Left forelimb (tissue), 1 donor: Measurements from ENCODE around the gene ZMAT3.
"Not testable (repeated sequence)": the region's sequence is repeated elsewhere in the genome, so short reads cannot be mapped to it uniquely, and the experiment has no call there.

Experiments
- DNase-seq: peaks from one replicate; pipeline ENCODE4 v3.0.0-alpha.2; 2018; ENCODE audit warnings: low spot score

Gene ZMAT3

GRCh38 chr3:179068779-179069530, 2.7 kb downstream of the ZMAT3 start:
- no peak for DNase-seq

- no peak for DNase-seq
Measured at GRCh38 chr3:179067839-179068238, 3.8 kb downstream of the ZMAT3 start.

GRCh38 chr3:179067291-179067690, 4.3 kb downstream of the ZMAT3 start:
- DNase-seq, result no peak

- no peak for DNase-seq
Measured at GRCh38 chr3:179063945-179064560, 7.6 kb downstream of the ZMAT3 start.

GRCh38 chr3:179056326-179056725, 15.3 kb downstream of the ZMAT3 start:
- no peak for DNase-seq

- DNase-seq, result not testable (repeated sequence)
Measured at GRCh38 chr3:179054565-179054964, 17.0 kb downstream of the ZMAT3 start.

- DNase-seq, result no peak
Measured at GRCh38 chr3:179046497-179047353, 24.9 kb downstream of the ZMAT3 start.

- no peak for DNase-seq
Measured at GRCh38 chr3:179045719-179046402, 25.7 kb downstream of the ZMAT3 start.

GRCh38 chr3:179038899-179039251, 32.7 kb downstream of the ZMAT3 start:
- DNase-seq, result not testable (repeated sequence)

- no peak for DNase-seq
Measured at GRCh38 chr3:179038216-179038898, 33.3 kb downstream of the ZMAT3 start.

- DNase-seq, result no peak
Measured at GRCh38 chr3:179037351-179037750, 34.3 kb downstream of the ZMAT3 start.

- no peak for DNase-seq
Measured at GRCh38 chr3:179036626-179037300, 34.8 kb downstream of the ZMAT3 start.

- DNase-seq, result no peak
Measured at GRCh38 chr3:179036226-179036625, 35.4 kb downstream of the ZMAT3 start.

GRCh38 chr3:179035232-179035631, 36.4 kb downstream of the ZMAT3 start:
- no peak for DNase-seq

- DNase-seq, result not testable (repeated sequence)
Measured at GRCh38 chr3:179033304-179033657, 38.3 kb downstream of the ZMAT3 start.

- DNase-seq, result not testable (repeated sequence)
Measured at GRCh38 chr3:179032454-179033303, 38.9 kb downstream of the ZMAT3 start.

- DNase-seq, result no peak
Measured at GRCh38 chr3:179029096-179029495, 42.5 kb downstream of the ZMAT3 start.

GRCh38 chr3:179028408-179028807, 43.2 kb downstream of the ZMAT3 start:
- no peak for DNase-seq

- no peak for DNase-seq
Measured at GRCh38 chr3:179027326-179027900, 44.2 kb downstream of the ZMAT3 start.

GRCh38 chr3:179026636-179027035, 45.0 kb downstream of the ZMAT3 start:
- no peak for DNase-seq
